Measurements from ENCODE around the gene ANP32A. TPM values are rescaled to one million over a fixed set of nuclear protein-coding genes. Genes with fewer than 3 reads are reported as not detected.
"Not testable (repeated sequence)": the region's sequence is repeated elsewhere in the genome, so short reads cannot be mapped to it uniquely, and the experiment has no call there.

The ANP32A gene
- total and polyA plus RNA-seq, 8 donors: 111 to 346 (median 298) TPM

GRCh38 chr15:68767833-68768232 lies 52.9 kb downstream of the ANP32A start:
- DNase-seq: no peak
- Histone ChIP-seq H3K27me3 (no peaks in the 10 kb centered on the region), H3K4me3 (no peak overlapping the region), H3K27ac (no peak overlapping the region), H3K4me1 (no peaks in the 10 kb centered on the region), H3K9me3 (no peaks in the 10 kb centered on the region), H3K36me3 (no peaks in the 10 kb centered on the region)
- intact Hi-C loops (cut with DNase I): no loop called here
- TF ChIP-seq CTCF (IDR thresholded peaks at IDR 0.05): no peak
- no peak for ATAC-seq

GRCh38 chr15:68765602-68766368 lies 54.9 kb downstream of the ANP32A start:
- no peak for DNase-seq
- no peaks in the 10 kb centered on the region for H3K27me3 ChIP-seq
- no peaks in the 10 kb centered on the region for H3K9me3 ChIP-seq
- H3K36me3 ChIP-seq: no peaks in the 10 kb centered on the region
- ATAC-seq: no peak
- no peak overlapping the region for H3K27ac ChIP-seq
- no peak overlapping the region for H3K4me3 ChIP-seq
- H3K4me1 ChIP-seq: no peaks in the 10 kb centered on the region
- intact Hi-C loops (cut with DNase I): no loop called here
- no peak for TF ChIP-seq CTCF (IDR thresholded peaks at IDR 0.05)

GRCh38 chr15:68764090-68764489 lies 56.6 kb downstream of the ANP32A start:
- H3K4me1 ChIP-seq: no peaks in the 10 kb centered on the region
- no peak for TF ChIP-seq CTCF (IDR thresholded peaks at IDR 0.05)
- no peak overlapping the region for H3K4me3 ChIP-seq
- ATAC-seq (no peak), DNase-seq (no peak)
- no peak overlapping the region for H3K27ac ChIP-seq
- no peaks in the 10 kb centered on the region for H3K9me3 ChIP-seq
- H3K27me3 ChIP-seq: no peaks in the 10 kb centered on the region
- no peaks in the 10 kb centered on the region for H3K36me3 ChIP-seq
- intact Hi-C loops (cut with DNase I): no loop called here

GRCh38 chr15:68763063-68763462 lies 57.6 kb downstream of the ANP32A start:
- Histone ChIP-seq H3K27ac (no peak overlapping the region), H3K27me3 (no peaks in the 10 kb centered on the region), H3K4me3 (no peak overlapping the region), H3K9me3 (no peaks in the 10 kb centered on the region), H3K36me3 (no peaks in the 10 kb centered on the region), H3K4me1 (no peaks in the 10 kb centered on the region)
- ATAC-seq: no peak
- no peak for DNase-seq
- TF ChIP-seq CTCF (IDR thresholded peaks at IDR 0.05): no peak
- intact Hi-C loops (cut with DNase I): no loop called here

- ATAC-seq: not testable (repeated sequence)
These were observed 60.6 kb downstream of the ANP32A start for GRCh38 chr15:68759982-68760579.

More at GRCh38 chr15:68759982-68760579, 60.6 kb downstream of the ANP32A start:
- H3K4me1 ChIP-seq; H3K27ac ChIP-seq; intact Hi-C loops (cut with DNase I); H3K4me3 ChIP-seq; DNase-seq; H3K27me3 ChIP-seq; H3K36me3 ChIP-seq; H3K9me3 ChIP-seq: not testable (repeated sequence)

Measured in left lung (tissue), 10 donors.